Measurements from ENCODE around the gene DPH3. TPM values are rescaled to one million over a fixed set of nuclear protein-coding genes. Genes with fewer than 3 reads are reported as not detected.

Gene DPH3
- total and polyA plus RNA-seq, 8 donors: 4.1 to 8.8 (median 6.8) TPM

DNA sequence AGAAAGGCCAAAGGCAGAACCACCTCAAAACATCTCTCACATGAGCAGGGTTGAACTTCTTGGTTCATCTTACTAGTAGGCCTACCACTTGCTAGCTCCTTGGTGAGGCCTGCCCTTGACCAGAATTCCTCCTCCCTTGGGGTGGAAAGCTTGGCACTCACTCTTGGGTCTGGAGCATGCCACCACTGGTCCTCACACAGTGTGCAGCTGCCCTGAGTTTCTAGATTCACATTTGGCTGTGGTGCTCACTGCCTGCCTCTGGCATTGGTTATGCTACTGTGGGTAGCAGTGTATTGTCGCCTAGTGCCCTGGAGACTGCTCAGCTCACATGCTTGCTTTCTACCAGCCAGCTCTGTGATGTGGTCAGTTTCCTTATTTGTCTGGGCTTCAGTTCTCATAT is 23.9 kb upstream of the DPH3 start:
- Histone ChIP-seq H3K36me3 (no peaks in the 10 kb centered on the region), H3K4me1 (no peaks in the 10 kb centered on the region), H3K27ac (no peak overlapping the region), H3K9me3 (no peaks in the 10 kb centered on the region), H3K27me3 (no peaks in the 10 kb centered on the region), H3K4me3 (no peak overlapping the region)
- DNase-seq (no peak), FAIRE-seq (no peak), ATAC-seq (no peak)
- intact Hi-C loops (cut with DNase I): loop anchor here in 2 of 3 donors (5.0 to 10.0 kb wide), 2 partner anchors 259 to 266 kb away; no protein-coding TSS in a partner anchor
- WGBS, 2 donors: 83 to 95% methylated on average over 1 of the region's 1 CpG
- TF ChIP-seq, protein P1, sequence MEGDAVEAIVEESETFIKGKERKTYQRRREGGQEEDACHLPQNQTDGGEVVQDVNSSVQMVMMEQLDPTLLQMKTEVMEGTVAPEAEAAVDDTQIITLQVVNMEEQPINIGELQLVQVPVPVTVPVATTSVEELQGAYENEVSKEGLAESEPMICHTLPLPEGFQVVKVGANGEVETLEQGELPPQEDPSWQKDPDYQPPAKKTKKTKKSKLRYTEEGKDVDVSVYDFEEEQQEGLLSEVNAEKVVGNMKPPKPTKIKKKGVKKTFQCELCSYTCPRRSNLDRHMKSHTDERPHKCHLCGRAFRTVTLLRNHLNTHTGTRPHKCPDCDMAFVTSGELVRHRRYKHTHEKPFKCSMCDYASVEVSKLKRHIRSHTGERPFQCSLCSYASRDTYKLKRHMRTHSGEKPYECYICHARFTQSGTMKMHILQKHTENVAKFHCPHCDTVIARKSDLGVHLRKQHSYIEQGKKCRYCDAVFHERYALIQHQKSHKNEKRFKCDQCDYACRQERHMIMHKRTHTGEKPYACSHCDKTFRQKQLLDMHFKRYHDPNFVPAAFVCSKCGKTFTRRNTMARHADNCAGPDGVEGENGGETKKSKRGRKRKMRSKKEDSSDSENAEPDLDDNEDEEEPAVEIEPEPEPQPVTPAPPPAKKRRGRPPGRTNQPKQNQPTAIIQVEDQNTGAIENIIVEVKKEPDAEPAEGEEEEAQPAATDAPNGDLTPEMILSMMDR (IDR thresholded peaks at IDR 0.05): no peak

DNA sequence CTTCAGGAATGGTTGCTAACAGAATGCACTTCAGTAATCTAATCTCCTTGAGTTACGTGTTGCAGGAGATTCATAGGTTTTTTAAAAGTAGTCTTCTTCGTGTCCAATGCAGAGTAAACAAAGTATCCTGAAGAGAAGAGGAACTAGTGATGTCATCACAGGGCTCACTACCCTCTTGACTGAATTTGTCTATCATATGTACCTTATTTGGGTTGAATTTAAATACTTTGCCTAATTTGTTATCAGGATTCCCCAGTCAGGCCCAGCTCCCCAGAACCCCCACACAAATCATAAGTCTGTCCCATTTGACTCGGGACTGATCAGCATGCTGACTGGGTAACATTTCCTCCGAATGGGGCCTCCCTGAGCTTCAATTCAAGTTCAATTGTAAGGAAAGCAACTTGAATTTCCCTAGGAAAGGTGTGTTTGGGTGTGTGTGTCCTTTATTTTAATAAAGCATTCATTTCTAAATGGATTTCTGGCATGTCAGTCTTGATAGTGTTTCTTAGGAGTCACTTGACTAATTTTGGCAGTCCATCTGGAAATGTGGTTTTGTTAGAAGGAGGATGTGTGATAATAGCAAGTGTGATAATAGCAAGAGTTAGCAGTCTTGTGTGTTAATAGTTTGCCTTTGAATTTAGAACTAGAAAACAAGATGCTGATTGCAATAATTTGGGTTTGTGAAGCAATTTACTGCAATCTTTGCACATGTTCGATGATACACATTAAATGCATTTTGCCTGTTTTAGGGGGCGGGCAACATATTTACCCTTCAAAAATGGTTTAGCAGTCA is 22.2 kb upstream of the DPH3 start:
- ATAC-seq (no peak), FAIRE-seq (no peak), DNase-seq (no peak)
- WGBS, 2 donors: 75 to 85% methylated on average over 6 of the region's 6 CpGs
- Histone ChIP-seq H3K27ac (no peak overlapping the region), H3K9me3 (no peaks in the 10 kb centered on the region), H3K27me3 (no peaks in the 10 kb centered on the region), H3K36me3 (no peaks in the 10 kb centered on the region), H3K4me1 (no peaks in the 10 kb centered on the region), H3K4me3 (no peak overlapping the region)
- intact Hi-C loops (cut with DNase I): loop anchor here in 2 of 3 donors (5.0 to 10.0 kb wide), 2 partner anchors 260 to 268 kb away; no protein-coding TSS in a partner anchor
- TF ChIP-seq, protein P1 (IDR thresholded peaks at IDR 0.05): no peak

DNA sequence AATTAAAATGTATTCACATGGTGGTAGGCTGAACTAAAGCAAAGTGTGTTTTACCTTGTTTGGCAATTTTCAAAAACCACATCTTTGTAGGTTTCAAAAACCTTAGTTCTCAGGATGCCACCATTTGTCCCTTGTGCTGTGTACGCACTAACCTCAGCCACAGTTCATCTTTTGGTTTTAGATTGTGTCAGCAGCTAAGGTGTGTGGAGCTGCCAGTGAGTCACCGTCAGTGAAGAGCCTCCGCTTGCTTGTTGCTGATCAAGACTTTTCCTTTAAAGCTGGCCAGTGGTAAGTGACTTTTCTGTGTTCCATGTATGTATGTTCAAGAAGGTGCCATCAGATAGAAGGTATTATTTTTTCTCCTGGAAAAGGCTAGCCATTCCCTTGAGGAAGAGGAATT is 21.4 kb upstream of the DPH3 start:
- intact Hi-C loops (cut with DNase I): loop anchor here in 2 of 3 donors (5.0 to 10.0 kb wide), 2 partner anchors 261 to 269 kb away; no protein-coding TSS in a partner anchor
- ATAC-seq (peak in 1 of 4 donors; percentile 58), FAIRE-seq (no peak), DNase-seq (no peak)
- no peak overlapping the region for H3K27ac ChIP-seq
- H3K9me3 ChIP-seq: no peaks in the 10 kb centered on the region
- H3K27me3 ChIP-seq: no peaks in the 10 kb centered on the region
- no peaks in the 10 kb centered on the region for H3K4me1 ChIP-seq
- WGBS, 2 donors: 74 to 91% methylated on average over 3 of the region's 3 CpGs
- no peak overlapping the region for H3K4me3 ChIP-seq
- TF ChIP-seq, protein P1 (IDR thresholded peaks at IDR 0.05): no peak
- no peaks in the 10 kb centered on the region for H3K36me3 ChIP-seq

DNA sequence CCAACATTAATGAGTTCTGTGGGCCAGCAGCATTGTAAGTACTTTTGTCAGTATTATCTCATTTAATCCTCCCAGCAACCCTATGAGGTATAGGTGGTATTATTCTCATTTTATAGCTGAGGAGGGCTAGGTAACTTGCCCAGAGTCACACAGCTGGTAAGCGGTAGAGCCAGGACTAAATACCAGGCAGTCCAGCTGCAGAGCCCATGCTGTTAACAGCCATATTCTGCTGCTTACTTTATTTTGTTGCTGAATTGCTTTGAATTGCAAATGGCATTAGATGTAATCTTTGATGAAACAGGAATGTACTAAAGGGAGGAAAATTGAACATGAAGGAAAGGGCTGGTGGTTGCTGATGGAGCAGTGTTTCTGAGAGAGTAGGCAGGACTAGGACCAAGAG is 19.9 kb upstream of the DPH3 start:
- H3K27ac ChIP-seq: no peak overlapping the region
- intact Hi-C loops (cut with DNase I): loop anchor here in 2 of 3 donors (5.0 to 10.0 kb wide), 2 partner anchors 263 to 270 kb away; no protein-coding TSS in a partner anchor

More for the DNA sequence above, 19.9 kb upstream of the DPH3 start:
- Histone ChIP-seq H3K4me1 (no peaks in the 10 kb centered on the region), H3K27me3 (no peaks in the 10 kb centered on the region), H3K9me3 (no peaks in the 10 kb centered on the region), H3K36me3 (no peaks in the 10 kb centered on the region), H3K4me3 (no peak overlapping the region)
- ATAC-seq (no peak), FAIRE-seq (no peak), DNase-seq (no peak)
- 97 to 99% methylated on average over 1 of the region's 1 CpG for WGBS, 2 donors
- TF ChIP-seq, protein P1 (IDR thresholded peaks at IDR 0.05): no peak

Data from pancreas (tissue), 10 donors.